Endodermal cell (in vitro differentiated cells): ENCODE measurements around the gene EMILIN2. TPM values are rescaled to one million over a fixed set of nuclear protein-coding genes. Genes with fewer than 3 reads are reported as not detected.

ENCODE experiments used
- DNase-seq: peaks from one replicate; pipeline ENCODE4 v3.0.0-alpha.2; 2017
- H3K27ac ChIP-seq: 2 replicates; pipeline ENCODE4 v1.5.1; 2013; ENCODE audit warnings: mild to moderate bottlenecking, low read depth, low read length, moderate library complexity
- H3K27me3 ChIP-seq: 2 replicates; pipeline ENCODE4 v1.6.1; 2013; ENCODE audit warnings: mild to moderate bottlenecking, low read length, moderate library complexity; ENCODE audit not compliant: insufficient read depth, control insufficient read depth, poor library complexity, severe bottlenecking
- H3K36me3 ChIP-seq: 2 replicates; pipeline ENCODE4 v1.7.0; 2013; ENCODE audit warnings: mild to moderate bottlenecking, low read length, moderate library complexity; ENCODE audit not compliant: control insufficient read depth, insufficient read depth
- H3K4me1 ChIP-seq: one replicate; pipeline ENCODE4 v1.7.0; 2013; ENCODE audit warnings: low read length; ENCODE audit not compliant: control insufficient read depth, insufficient read depth
- H3K4me3 ChIP-seq: 2 replicates; pipeline ENCODE4 v1.5.1; 2013; ENCODE audit warnings: mild to moderate bottlenecking, low read length, moderate library complexity
- H3K9ac ChIP-seq: 2 replicates; pipeline ENCODE4 v1.6.1; 2013; ENCODE audit warnings: mild to moderate bottlenecking, low read length, moderate library complexity; ENCODE audit not compliant: poor library complexity, severe bottlenecking; ENCODE audit errors: extremely low read depth
- H3K9me3 ChIP-seq: 2 replicates; pipeline ENCODE4 v1.6.1; 2013; ENCODE audit warnings: mild to moderate bottlenecking, low read length, moderate library complexity; ENCODE audit not compliant: control insufficient read depth
- H3K27ac Mint-ChIP-seq: 2 replicates; pipeline ENCODE4 v1.8.0; 2020; ENCODE audit warnings: mixed read lengths
- H3K27me3 Mint-ChIP-seq: 2 replicates; pipeline ENCODE4 v1.8.0; 2021; ENCODE audit warnings: mild to moderate bottlenecking, mixed read lengths; ENCODE audit not compliant: insufficient read depth
- H3K36me3 Mint-ChIP-seq: 2 replicates; pipeline ENCODE4 v1.8.0; 2020; ENCODE audit warnings: low read depth, mixed read lengths
- H3K4me1 Mint-ChIP-seq: 2 replicates; pipeline ENCODE4 v1.8.0; 2020; ENCODE audit warnings: mixed read lengths
- H3K4me3 Mint-ChIP-seq: 2 replicates; pipeline ENCODE4 v1.8.0; 2020; ENCODE audit warnings: mild to moderate bottlenecking, moderate library complexity, mixed read lengths
- H3K9me3 Mint-ChIP-seq: 2 replicates; pipeline ENCODE4 v1.8.0; 2020; ENCODE audit warnings: mild to moderate bottlenecking, mixed read lengths
- WGBS, 2 experiments: methylation state at CpG; one replicate each; pipeline versions ENCODE4 v1.1.5 to v1.1.7; 2013; ENCODE audit warnings: missing lambda C conversion rate in 2 of 2, mixed read lengths in 1 of 2; ENCODE audit not compliant: insufficient coverage in 1 of 2, insufficient read length in 1 of 2; 5-methylcytosine and 5-hydroxymethylcytosine counted together
- total RNA-seq, 2 donors: library from RNA; stranded (reverse); fragmentation: NEBNext Ultra II Directional in 1 of 2; extraction: Animal tissue kit (Norgen Biotek cat#: 25700) in 1 of 2; gene quantifications; 2 replicates in 1 of 2; 3 replicates in 1 of 2; pipeline ENCODE4 v1.2.1, GENCODE V29; 2021
- TF ChIP-seq, protein P1 (sequence below): fragments of 200-600 bp; sonication (generic); conservative IDR thresholded peaks from 2 replicates; pipeline ENCODE4 v1.5.0; 2021; ENCODE audit warnings: antibody characterized with exemption, mild to moderate bottlenecking

Gene EMILIN2
- total RNA-seq, 2 donors from 2014 or later: 14.2 to 16.8 TPM

DNA sequence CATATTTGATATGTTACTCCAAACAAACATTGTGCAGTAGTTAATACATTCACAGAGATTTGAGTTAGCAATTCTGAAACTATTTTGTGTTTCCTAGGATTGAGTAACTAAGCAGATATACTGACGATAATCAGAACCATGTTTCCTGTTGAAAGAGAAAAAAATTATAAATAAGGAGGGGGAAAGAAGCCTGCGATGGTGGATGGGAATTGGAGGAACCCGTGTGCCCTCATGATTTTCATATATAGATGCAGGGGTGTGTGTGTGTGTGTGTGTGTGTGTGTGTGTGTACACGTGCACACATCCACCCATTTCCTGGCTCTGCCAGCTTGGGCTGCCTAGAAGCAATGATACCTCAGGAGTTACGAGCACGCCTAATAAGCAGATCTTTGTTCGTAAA, 109.2 kb downstream of the EMILIN2 start:
- Histone ChIP-seq H3K9ac (no peak overlapping the region), H3K4me3 (no peak overlapping the region), H3K4me1 (no peaks in the 10 kb centered on the region), H3K36me3 (peaks cover 46% of the 10 kb centered on the region), H3K27ac (no peak overlapping the region), H3K27me3 (no peaks in the 10 kb centered on the region), H3K9me3 (no peaks in the 10 kb centered on the region)
- peaks cover 48% of the 10 kb centered on the region for H3K36me3 Mint-ChIP-seq
- peak overlapping the region; percentile 50 for H3K27ac Mint-ChIP-seq
- no peaks in the 10 kb centered on the region for H3K4me1 Mint-ChIP-seq
- TF ChIP-seq, protein P1, sequence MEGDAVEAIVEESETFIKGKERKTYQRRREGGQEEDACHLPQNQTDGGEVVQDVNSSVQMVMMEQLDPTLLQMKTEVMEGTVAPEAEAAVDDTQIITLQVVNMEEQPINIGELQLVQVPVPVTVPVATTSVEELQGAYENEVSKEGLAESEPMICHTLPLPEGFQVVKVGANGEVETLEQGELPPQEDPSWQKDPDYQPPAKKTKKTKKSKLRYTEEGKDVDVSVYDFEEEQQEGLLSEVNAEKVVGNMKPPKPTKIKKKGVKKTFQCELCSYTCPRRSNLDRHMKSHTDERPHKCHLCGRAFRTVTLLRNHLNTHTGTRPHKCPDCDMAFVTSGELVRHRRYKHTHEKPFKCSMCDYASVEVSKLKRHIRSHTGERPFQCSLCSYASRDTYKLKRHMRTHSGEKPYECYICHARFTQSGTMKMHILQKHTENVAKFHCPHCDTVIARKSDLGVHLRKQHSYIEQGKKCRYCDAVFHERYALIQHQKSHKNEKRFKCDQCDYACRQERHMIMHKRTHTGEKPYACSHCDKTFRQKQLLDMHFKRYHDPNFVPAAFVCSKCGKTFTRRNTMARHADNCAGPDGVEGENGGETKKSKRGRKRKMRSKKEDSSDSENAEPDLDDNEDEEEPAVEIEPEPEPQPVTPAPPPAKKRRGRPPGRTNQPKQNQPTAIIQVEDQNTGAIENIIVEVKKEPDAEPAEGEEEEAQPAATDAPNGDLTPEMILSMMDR: no peak
- no peak for DNase-seq
- no peaks in the 10 kb centered on the region for H3K27me3 Mint-ChIP-seq
- H3K4me3 Mint-ChIP-seq: no peak overlapping the region
- WGBS, 2 experiments: 93 to 100% methylated on average over 4 to 7 of the region's 7 CpGs
- no peaks in the 10 kb centered on the region for H3K9me3 Mint-ChIP-seq

DNA sequence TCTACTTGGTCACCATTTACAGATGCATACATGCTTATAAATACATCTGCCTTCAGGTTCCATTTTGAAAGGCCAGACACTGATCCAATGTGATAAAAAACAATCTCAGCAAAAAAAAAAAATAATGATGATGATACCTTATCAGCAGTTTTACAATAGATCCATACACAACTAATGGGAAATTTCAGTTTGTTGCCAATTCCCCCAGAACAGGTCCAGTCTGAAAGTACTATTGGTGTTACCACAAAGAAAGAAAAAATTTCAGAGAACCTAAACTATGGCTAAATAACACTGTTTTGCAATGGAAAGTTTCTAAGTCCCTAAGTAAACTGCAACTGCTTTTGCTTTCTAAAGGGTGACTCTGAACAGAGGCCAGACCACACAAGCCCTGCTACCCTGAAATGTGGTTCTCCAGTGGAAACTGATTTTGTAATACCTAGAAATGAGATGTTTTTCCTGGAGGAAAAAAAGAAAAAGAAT, 112.1 kb downstream of the EMILIN2 start:
- H3K9ac ChIP-seq: no peak overlapping the region
- no peak overlapping the region for H3K4me3 Mint-ChIP-seq
- H3K36me3 Mint-ChIP-seq: peaks cover 33% of the 10 kb centered on the region
- H3K9me3 ChIP-seq: no peaks in the 10 kb centered on the region
- no peak for DNase-seq
- TF ChIP-seq, protein P1: no peak
- H3K27ac ChIP-seq: no peak overlapping the region
- H3K4me1 Mint-ChIP-seq: no peaks in the 10 kb centered on the region
- H3K4me1 ChIP-seq: no peaks in the 10 kb centered on the region
- no peaks in the 10 kb centered on the region for H3K27me3 ChIP-seq
- peaks cover 20% of the 10 kb centered on the region for H3K36me3 ChIP-seq
- no peak overlapping the region for H3K27ac Mint-ChIP-seq
- H3K4me3 ChIP-seq: no peak overlapping the region
- H3K27me3 Mint-ChIP-seq: no peaks in the 10 kb centered on the region
- H3K9me3 Mint-ChIP-seq: no peaks in the 10 kb centered on the region

DNA sequence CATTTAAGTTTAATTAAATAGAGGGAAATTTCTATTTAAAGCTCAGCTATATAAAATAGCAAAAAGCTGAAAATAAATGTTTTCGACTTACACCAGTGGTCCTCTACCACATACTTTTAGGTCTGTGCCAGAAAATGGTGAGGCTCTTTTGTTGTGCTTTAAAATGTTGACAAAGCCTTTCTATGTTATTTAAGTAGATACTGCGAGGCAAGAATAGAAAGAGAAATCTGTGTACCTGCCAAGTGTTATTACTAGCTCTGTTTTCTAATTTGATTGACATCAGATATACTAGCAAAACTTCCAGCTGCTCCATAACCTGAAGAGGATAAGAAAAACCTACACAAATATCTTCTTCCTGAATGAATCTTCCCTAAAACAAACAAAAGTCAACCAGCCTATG, 112.5 kb downstream of the EMILIN2 start:
- H3K9ac ChIP-seq: no peak overlapping the region
- peaks cover 28% of the 10 kb centered on the region for H3K36me3 Mint-ChIP-seq
- DNase-seq: no peak
- H3K4me3 ChIP-seq: no peak overlapping the region
- H3K27me3 Mint-ChIP-seq: no peaks in the 10 kb centered on the region
- WGBS, 2 experiments: 100% methylated on average over 1 to 2 of the region's 2 CpGs
- no peaks in the 10 kb centered on the region for H3K4me1 ChIP-seq
- H3K9me3 Mint-ChIP-seq: no peaks in the 10 kb centered on the region
- no peaks in the 10 kb centered on the region for H3K9me3 ChIP-seq
- H3K27me3 ChIP-seq: no peaks in the 10 kb centered on the region
- H3K36me3 ChIP-seq: peaks cover 20% of the 10 kb centered on the region
- H3K4me3 Mint-ChIP-seq: no peak overlapping the region
- H3K27ac Mint-ChIP-seq: no peak overlapping the region
- H3K4me1 Mint-ChIP-seq: no peaks in the 10 kb centered on the region
- H3K27ac ChIP-seq: no peak overlapping the region
- TF ChIP-seq, protein P1: no peak
